PC-3 (cell line): ENCODE measurements around the gene FUT8.

Experiments
- EZH2phosphoT487 ChIP-seq: fragments of 300-600 bp; sonication (generic); IDR thresholded peaks from 2 replicates; pipeline ENCODE4 v1.6.1; 2018; ENCODE audit warnings: mild to moderate bottlenecking, antibody characterized with exemption, low read length, borderline replicate concordance
- TF ChIP-seq, protein P1 (sequence below): fragments of 300-600 bp; sonication (generic); conservative IDR thresholded peaks from 2 replicates; pipeline ENCODE4 v1.5.1; 2017; ENCODE audit warnings: antibody characterized with exemption, low read depth, mild to moderate bottlenecking, low read length

DNA sequence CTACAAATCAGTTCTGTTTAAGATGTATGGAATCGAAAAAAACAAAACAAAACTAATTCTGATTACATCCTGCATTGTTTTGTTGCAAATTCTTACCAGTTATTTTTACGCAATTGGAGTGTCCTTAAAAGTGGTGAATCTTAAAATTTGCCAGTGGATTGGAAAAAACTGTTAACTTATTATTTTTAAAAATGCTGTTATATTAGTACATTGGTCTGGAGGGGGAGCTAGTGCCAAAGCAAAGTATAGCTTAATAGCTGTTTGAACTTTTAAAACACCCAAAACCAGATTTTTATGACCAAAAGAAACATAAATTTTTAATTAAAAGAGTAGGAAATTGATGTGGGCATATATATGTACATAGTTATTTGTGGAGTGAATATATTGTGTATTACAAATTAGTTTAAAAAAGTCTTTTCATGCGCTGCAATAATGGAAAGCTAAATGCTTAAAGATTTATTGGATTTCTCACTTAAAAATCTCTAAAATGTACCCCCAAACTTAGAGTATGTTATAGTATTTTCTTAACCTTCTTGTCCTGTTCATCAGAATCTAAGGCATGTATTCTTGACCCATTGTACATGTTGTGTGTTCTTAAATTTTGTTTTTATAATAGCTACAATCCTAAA is 2.5 kb downstream of the FUT8 start:
- TF ChIP-seq, protein P1, sequence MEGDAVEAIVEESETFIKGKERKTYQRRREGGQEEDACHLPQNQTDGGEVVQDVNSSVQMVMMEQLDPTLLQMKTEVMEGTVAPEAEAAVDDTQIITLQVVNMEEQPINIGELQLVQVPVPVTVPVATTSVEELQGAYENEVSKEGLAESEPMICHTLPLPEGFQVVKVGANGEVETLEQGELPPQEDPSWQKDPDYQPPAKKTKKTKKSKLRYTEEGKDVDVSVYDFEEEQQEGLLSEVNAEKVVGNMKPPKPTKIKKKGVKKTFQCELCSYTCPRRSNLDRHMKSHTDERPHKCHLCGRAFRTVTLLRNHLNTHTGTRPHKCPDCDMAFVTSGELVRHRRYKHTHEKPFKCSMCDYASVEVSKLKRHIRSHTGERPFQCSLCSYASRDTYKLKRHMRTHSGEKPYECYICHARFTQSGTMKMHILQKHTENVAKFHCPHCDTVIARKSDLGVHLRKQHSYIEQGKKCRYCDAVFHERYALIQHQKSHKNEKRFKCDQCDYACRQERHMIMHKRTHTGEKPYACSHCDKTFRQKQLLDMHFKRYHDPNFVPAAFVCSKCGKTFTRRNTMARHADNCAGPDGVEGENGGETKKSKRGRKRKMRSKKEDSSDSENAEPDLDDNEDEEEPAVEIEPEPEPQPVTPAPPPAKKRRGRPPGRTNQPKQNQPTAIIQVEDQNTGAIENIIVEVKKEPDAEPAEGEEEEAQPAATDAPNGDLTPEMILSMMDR: peak; percentile 89
- TF ChIP-seq EZH2phosphoT487: no peak
